ENCODE measurements around the gene FAM163A.
"Not testable (repeated sequence)": the region's sequence is repeated elsewhere in the genome, so short reads cannot be mapped to it uniquely, and the experiment has no call there.

The FAM163A gene

DNA sequence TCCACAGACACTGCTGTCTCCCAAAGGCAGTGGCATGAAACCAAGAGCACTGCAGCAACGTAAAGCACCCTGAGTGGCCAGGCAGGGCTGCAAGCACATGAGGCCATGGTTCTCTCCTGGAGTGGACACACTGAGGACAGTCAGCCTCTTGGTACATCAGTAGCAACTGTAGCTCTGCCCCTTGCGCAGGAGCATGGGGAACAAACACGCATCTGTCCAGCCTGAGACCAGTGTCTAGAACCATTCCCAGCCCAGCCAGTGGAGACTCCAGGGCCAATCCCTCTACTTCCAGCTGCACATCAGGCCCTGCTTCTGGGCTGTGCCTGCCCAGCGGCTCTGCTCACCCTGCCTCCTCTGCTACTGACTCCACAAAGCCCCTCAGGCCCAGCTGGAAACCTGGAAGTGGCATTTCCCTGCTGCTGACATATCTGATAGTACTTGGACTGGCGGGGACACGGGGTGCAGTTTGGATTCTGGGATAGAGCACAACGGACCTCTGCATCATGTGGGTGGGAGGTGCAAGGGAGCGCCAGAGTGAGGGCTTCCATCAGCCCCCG is 85.5 kb downstream of the FAM163A start:
- DNase-seq (ENCODE audit: insufficient read length, low spot score) (no peak), FAIRE-seq (no peak)
- TF ChIP-seq POLR2AphosphoS5 (IDR thresholded peaks at IDR 0.05; ENCODE audit: low read depth, low read length) (no peak), SPI1 (IDR thresholded peaks at IDR 0.05; ENCODE audit: low read depth, low read length) (no peak), POLR2A (IDR thresholded peaks at IDR 0.05; ENCODE audit: low read depth, low read length) (no peak), PAX5 (IDR thresholded peaks at IDR 0.05; ENCODE audit: insufficient read depth, low read length, severe bottlenecking) (no peak), TAF1 (IDR thresholded peaks at IDR 0.05; ENCODE audit: low read depth, low read length) (no peak), POU2F2 (IDR thresholded peaks at IDR 0.05; ENCODE audit: low read depth, low read length) (no peak)

DNA sequence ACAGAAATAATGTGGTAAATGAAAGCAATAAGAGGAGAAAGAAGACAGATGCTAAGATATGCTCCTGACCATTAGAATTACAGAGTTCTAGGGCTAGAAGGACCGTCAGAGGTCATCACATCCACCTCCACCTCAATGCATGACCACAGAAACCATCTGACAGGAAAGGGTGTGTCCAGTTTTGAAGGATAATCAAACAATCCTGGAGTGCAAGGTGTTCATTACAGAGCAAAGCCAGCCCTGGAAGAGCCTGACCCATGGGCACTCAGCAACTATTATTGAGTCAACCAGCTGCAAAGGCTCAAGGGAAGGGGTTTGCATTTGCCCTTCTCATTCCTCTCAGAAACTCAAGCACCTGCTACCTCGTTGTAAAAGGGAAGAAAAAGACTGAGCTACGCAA is 88.1 kb downstream of the FAM163A start:
- TF ChIP-seq POLR2AphosphoS5 (IDR thresholded peaks at IDR 0.05; ENCODE audit: low read depth, low read length), result no peak
- no peak for FAIRE-seq
- DNase-seq (ENCODE audit: insufficient read length, low spot score), result no peak

DNA sequence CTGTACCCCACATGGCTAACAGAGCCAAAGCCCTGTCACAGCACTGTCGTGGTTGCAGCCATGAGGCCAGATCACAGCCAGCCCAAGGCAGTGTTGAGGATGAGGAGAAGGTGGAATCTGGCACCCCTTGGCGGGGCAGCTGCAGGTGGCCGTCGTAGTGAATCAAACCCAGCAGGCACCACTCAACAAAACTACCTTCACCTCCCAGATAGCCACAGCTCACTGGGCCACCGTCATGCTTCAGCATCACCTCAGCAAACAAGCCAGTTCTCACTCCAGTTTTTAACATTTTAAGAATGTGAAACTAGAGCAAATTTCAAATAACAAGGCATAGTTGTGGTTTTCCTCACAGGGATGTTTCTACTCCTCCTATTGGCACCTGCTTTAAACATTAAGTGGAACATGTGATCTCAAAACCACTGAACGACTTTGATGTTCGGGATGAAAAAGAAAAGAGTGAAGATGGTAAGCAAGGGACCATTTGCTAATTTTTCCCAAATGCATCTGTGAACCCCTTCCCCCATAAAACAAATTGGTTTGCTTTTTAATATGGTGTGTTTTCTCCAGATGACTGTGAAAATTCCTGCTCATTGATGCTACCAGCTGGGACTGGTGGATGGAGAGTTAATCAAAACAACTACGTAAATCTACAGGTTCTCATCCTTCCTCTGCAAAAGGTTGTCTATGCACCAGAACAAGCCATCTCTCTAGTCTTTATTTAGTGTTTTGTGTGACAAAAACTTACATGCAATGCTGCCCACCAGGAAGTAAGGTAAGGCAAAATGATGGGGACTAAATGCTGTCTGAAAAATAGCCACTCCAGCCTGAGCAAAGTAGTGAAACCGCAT is 89.0 kb downstream of the FAM163A start:
- no peak for DNase-seq (ENCODE audit: insufficient read length, low spot score)
- FAIRE-seq, result no peak
- TF ChIP-seq POU2F2 (IDR thresholded peaks at IDR 0.05; ENCODE audit: low read depth, low read length) (no peak), SPI1 (IDR thresholded peaks at IDR 0.05; ENCODE audit: low read depth, low read length) (no peak), TAF1 (IDR thresholded peaks at IDR 0.05; ENCODE audit: low read depth, low read length) (no peak), POLR2AphosphoS5 (IDR thresholded peaks at IDR 0.05; ENCODE audit: low read depth, low read length) (no peak), POLR2A (IDR thresholded peaks at IDR 0.05; ENCODE audit: low read depth, low read length) (no peak), PAX5 (IDR thresholded peaks at IDR 0.05; ENCODE audit: insufficient read depth, low read length, severe bottlenecking) (no peak)

DNA sequence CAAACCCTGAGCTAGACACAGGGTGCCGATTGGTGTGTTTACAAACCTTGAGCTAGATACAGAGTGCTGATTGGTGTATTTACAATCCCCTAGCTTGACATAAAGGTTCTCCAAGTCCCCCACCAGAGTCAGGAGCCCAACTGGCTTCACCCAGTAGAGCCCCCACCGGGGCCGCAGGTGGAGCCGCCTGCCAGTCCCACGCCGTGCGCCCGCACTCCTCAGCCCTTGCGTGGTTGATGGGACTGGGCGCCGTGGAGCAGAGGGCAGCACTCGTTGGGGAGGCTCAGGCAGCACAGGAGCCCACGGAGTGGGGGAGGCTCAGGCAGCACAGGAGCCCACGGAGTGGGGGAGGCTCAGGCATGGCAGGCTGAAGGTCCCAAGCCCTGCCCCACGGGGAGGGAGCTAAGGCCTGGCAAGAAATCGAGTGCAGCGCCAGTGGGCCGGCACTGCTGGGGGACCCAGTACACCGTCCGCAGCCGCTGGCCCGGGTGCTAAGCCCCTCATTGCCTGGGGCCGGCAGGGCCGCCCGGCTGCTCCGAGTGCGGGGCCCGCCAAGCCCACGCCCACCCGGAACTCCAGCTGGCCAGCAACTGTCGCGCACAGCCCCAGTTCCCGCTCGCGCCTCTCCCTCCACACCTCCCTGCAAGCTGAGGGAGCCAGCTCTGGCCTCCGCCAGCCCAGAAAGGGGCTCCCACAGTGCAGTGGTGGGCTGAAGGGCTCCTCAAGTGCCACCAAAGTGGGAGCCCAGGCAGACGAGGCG is 93.8 kb downstream of the FAM163A start:
- FAIRE-seq, result not testable (repeated sequence)

DNA sequence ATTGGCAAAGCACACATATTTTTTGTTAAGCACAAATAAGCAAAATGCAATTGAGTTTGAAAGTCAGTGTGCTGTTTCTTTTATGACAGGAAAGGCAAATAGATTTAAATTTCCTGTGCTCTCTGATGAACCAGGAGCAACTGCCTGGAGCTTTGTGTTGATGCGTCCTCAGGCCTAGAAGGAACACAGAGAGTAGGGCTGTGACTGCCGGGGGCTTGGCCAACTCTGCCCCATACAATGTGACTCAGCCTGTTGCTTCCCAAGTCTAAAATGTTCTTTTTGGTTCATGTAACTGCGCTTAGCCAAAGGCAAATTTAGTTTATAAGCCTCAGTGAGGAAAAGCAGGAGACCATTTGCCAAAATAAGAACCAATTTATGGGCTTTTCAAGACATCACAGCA is 97.0 kb downstream of the FAM163A start:
- TF ChIP-seq POLR2A (IDR thresholded peaks at IDR 0.05; ENCODE audit: low read depth, low read length) (no peak), POLR2AphosphoS5 (IDR thresholded peaks at IDR 0.05; ENCODE audit: low read depth, low read length) (no peak), PAX5 (IDR thresholded peaks at IDR 0.05; ENCODE audit: insufficient read depth, low read length, severe bottlenecking) (no peak), TAF1 (IDR thresholded peaks at IDR 0.05; ENCODE audit: low read depth, low read length) (no peak), SPI1 (IDR thresholded peaks at IDR 0.05; ENCODE audit: low read depth, low read length) (no peak), POU2F2 (IDR thresholded peaks at IDR 0.05; ENCODE audit: low read depth, low read length) (no peak)
- FAIRE-seq (no peak), DNase-seq (ENCODE audit: insufficient read length, low spot score) (no peak)

More for the DNA sequence above, 93.8 kb downstream of the FAM163A start:
- not testable (repeated sequence) for DNase-seq (ENCODE audit: insufficient read length, low spot score)

DNA sequence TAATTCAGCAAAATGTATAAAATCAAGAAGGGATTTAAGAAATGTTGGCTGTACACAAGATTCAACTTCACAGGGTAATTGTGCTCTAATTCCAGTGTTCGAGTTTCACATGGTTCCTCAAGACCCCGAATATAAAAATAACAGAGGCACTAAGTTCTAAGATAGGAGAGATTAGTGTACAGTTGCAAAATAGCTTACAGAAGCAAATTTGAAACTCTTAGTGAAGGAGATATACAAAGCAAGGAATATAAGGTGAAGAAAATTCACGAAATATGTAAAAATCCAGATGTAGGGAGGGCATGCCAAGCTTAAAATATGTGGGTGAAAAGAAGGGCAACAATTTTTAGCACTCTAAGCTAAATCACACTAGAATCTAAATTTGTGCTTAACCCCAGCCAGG is 105.1 kb downstream of the FAM163A start:
- no peak for TF ChIP-seq POLR2AphosphoS5 (IDR thresholded peaks at IDR 0.05; ENCODE audit: low read depth, low read length)
- TF ChIP-seq PAX5 (IDR thresholded peaks at IDR 0.05; ENCODE audit: insufficient read depth, low read length, severe bottlenecking), result no peak
- no peak for TF ChIP-seq TAF1 (IDR thresholded peaks at IDR 0.05; ENCODE audit: low read depth, low read length)
- TF ChIP-seq POU2F2 (IDR thresholded peaks at IDR 0.05; ENCODE audit: low read depth, low read length), result no peak
- TF ChIP-seq POLR2A (IDR thresholded peaks at IDR 0.05; ENCODE audit: low read depth, low read length), result no peak
- TF ChIP-seq SPI1 (IDR thresholded peaks at IDR 0.05; ENCODE audit: low read depth, low read length), result no peak
- FAIRE-seq, result no peak

DNA sequence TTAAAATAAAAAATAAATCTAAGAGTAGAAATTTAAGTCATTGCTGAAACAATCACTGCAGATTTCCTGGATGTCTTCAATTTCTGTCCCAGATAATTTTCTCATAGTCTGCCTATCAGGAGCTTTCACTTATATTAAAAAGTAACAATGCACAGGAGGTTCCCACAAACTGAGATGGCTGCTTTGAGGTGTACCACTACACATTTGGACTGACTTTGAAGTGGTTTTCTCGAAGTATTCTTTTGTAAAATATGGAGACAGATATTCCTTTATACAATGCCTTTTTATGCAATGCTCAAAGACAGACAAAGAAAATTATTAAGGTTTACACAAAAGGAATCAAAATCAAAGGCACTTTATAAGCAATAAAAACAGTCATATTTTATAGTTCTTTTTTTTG is 110.0 kb downstream of the FAM163A start:
- no peak for DNase-seq (ENCODE audit: insufficient read length, low spot score)
- TF ChIP-seq PAX5 (IDR thresholded peaks at IDR 0.05; ENCODE audit: insufficient read depth, low read length, severe bottlenecking), result no peak
- no peak for TF ChIP-seq TAF1 (IDR thresholded peaks at IDR 0.05; ENCODE audit: low read depth, low read length)
- FAIRE-seq, result no peak

More for the DNA sequence above, 105.1 kb downstream of the FAM163A start:
- DNase-seq (ENCODE audit: insufficient read length, low spot score), result no peak

DNA sequence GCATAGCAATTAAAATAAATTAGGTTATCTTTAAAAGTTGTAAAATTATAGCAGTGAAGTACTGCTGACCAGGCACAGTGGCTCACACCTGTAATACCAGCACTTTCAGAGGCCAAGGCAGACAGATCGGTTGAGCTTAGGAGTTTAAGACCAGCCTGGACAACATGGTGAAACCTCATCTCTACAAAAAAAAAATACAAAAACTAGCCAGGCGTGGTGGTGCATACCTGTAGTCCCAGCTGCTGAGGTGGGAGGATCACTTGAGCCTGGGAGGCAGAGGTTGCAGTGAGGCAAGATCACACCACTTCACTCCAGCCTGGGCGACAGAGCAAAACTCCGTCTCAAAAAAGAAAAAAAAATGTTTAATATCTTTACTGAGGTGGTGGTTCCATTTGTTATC is 112.7 kb downstream of the FAM163A start:
- not testable (repeated sequence) for FAIRE-seq; DNase-seq (ENCODE audit: insufficient read length, low spot score)

DNA sequence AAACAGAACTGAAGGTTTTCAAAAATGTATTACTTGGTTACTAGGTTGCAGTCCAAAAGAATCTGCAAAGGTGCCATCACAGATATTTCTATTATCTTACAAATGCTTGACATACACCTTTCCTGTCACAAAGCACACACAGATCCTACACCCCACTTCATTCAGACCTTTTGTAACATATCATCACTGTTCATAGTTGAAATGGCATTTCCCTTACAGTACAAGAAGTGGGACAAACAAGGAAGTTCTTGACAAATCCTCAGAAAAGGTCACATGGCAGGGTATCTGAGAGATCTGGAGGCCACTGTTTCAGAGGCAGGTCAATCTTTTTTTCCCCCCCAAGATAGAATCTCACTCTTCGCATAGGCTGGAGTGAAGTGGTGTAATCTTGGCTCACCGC is 113.2 kb downstream of the FAM163A start:
- no peak for TF ChIP-seq PAX5 (IDR thresholded peaks at IDR 0.05; ENCODE audit: insufficient read depth, low read length, severe bottlenecking)
- no peak for TF ChIP-seq POLR2A (IDR thresholded peaks at IDR 0.05; ENCODE audit: low read depth, low read length)
- no peak for TF ChIP-seq POLR2AphosphoS5 (IDR thresholded peaks at IDR 0.05; ENCODE audit: low read depth, low read length)
- TF ChIP-seq SPI1 (IDR thresholded peaks at IDR 0.05; ENCODE audit: low read depth, low read length), result no peak
- TF ChIP-seq TAF1 (IDR thresholded peaks at IDR 0.05; ENCODE audit: low read depth, low read length), result no peak
- TF ChIP-seq POU2F2 (IDR thresholded peaks at IDR 0.05; ENCODE audit: low read depth, low read length), result no peak
- no peak for DNase-seq (ENCODE audit: insufficient read length, low spot score)
- no peak for FAIRE-seq

DNA sequence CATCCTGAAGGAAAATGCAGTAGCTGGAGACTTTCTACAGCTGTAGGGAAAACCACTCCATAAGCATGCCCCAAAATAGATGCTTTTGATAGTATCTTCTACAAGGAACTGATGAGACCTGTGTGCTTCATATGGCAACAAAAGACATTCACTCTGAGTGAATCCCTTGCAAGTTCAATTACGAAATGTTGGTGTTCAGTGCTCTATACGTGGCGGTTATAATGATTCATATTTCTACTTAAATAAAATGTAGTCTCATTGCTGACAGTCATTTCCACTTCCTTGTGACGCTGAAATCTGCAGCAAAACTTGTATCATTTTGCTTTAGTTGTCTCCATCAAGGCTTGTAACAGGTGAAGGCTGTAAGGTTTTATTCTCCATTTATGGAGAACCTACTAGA is 113.9 kb downstream of the FAM163A start:
- no peak for DNase-seq (ENCODE audit: insufficient read length, low spot score)
- TF ChIP-seq POU2F2 (IDR thresholded peaks at IDR 0.05; ENCODE audit: low read depth, low read length), result no peak
- no peak for TF ChIP-seq SPI1 (IDR thresholded peaks at IDR 0.05; ENCODE audit: low read depth, low read length)
- TF ChIP-seq TAF1 (IDR thresholded peaks at IDR 0.05; ENCODE audit: low read depth, low read length), result no peak
- no peak for TF ChIP-seq PAX5 (IDR thresholded peaks at IDR 0.05; ENCODE audit: insufficient read depth, low read length, severe bottlenecking)
- TF ChIP-seq POLR2A (IDR thresholded peaks at IDR 0.05; ENCODE audit: low read depth, low read length), result no peak
- TF ChIP-seq POLR2AphosphoS5 (IDR thresholded peaks at IDR 0.05; ENCODE audit: low read depth, low read length), result no peak
- no peak for FAIRE-seq

Measured in GM12891 (cell line).